GM15510 (cell line): Measurements from ENCODE around the gene ALG2.

ENCODE experiments used
- POLR2A ChIP-seq: IDR thresholded peaks from 3 replicates; pipeline ENCODE4 v1.6.1; 2011; ENCODE audit warnings: borderline replicate concordance; ENCODE audit not compliant: insufficient read length; ENCODE audit errors: extremely low read depth

The ALG2 gene

GRCh38 chr9:99184475-99185347 is 37.0 kb downstream of the ALG2 start:
- no peak for TF ChIP-seq POLR2A

- no peak for TF ChIP-seq POLR2A
These were observed 37.6 kb downstream of the ALG2 start for GRCh38 chr9:99184110-99184474.

- no peak for TF ChIP-seq POLR2A
These were observed 38.1 kb downstream of the ALG2 start for GRCh38 chr9:99183616-99184015.

- TF ChIP-seq POLR2A: no peak
These were observed 39.4 kb downstream of the ALG2 start for GRCh38 chr9:99182356-99182755.

GRCh38 chr9:99181621-99182020 is 40.1 kb downstream of the ALG2 start:
- TF ChIP-seq POLR2A: no peak

GRCh38 chr9:99181206-99181605 is 40.5 kb downstream of the ALG2 start:
- TF ChIP-seq POLR2A: no peak

GRCh38 chr9:99180662-99181061 is 41.1 kb downstream of the ALG2 start:
- no peak for TF ChIP-seq POLR2A

GRCh38 chr9:99180199-99180598 is 41.5 kb downstream of the ALG2 start:
- TF ChIP-seq POLR2A: no peak

- no peak for TF ChIP-seq POLR2A
These were observed 42.5 kb downstream of the ALG2 start for GRCh38 chr9:99178912-99179872.

- TF ChIP-seq POLR2A: no peak
These were observed 44.0 kb downstream of the ALG2 start for GRCh38 chr9:99177576-99178366.

GRCh38 chr9:99176527-99177013 is 45.2 kb downstream of the ALG2 start:
- no peak for TF ChIP-seq POLR2A

- TF ChIP-seq POLR2A: no peak
These were observed 47.9 kb downstream of the ALG2 start for GRCh38 chr9:99173570-99174504.
